HepG2 (cell line): ENCODE data around the gene SCARB2. TPM values are rescaled to one million over a fixed set of nuclear protein-coding genes. Genes with fewer than 3 reads are reported as not detected.
A peak's percentile ranks its signal among the peaks of the same experiment; 100 is the strongest.

Experiments
- ATAD3A ChIP-seq: sonication (generic); formaldehyde crosslinking; IDR thresholded peaks from 2 replicates; pipeline ENCODE4 v1.4.0; 2020; ENCODE audit warnings: missing genetic modification reagents
- ATF1 ChIP-seq: IDR thresholded peaks from 2 replicates; pipeline ENCODE4 v1.6.1; 2016; ENCODE audit warnings: mild to moderate bottlenecking, control low read depth
- BRCA1 ChIP-seq: sonication (generic); formaldehyde crosslinking; IDR thresholded peaks from 2 replicates; pipeline ENCODE4 v1.4.0; 2020; ENCODE audit warnings: missing genetic modification reagents
- ELF3 ChIP-seq: IDR thresholded peaks from 2 replicates; pipeline ENCODE4 v1.6.1; 2016; ENCODE audit warnings: missing genetic modification reagents, missing compliant biosample characterization
- HNF4A ChIP-seq: sonication (generic); formaldehyde crosslinking; IDR thresholded peaks from 2 replicates; pipeline ENCODE4 v1.4.0; 2020; ENCODE audit warnings: missing genetic modification reagents
- MTA1 ChIP-seq: sonication (generic); formaldehyde crosslinking; IDR thresholded peaks from 2 replicates; pipeline ENCODE4 v1.4.0; 2020; ENCODE audit warnings: missing genetic modification reagents, mild to moderate bottlenecking, borderline replicate concordance
- NR2C2 ChIP-seq: sonication (generic); formaldehyde crosslinking; IDR thresholded peaks from 2 replicates; pipeline ENCODE4 v1.4.0; 2020; ENCODE audit warnings: missing genetic modification reagents, mild to moderate bottlenecking, moderate library complexity, borderline replicate concordance
- RXRB ChIP-seq: IDR thresholded peaks from 2 replicates; pipeline ENCODE4 v1.6.1; 2016; ENCODE audit warnings: borderline replicate concordance, missing genetic modification reagents, missing compliant biosample characterization
- SMAD1 ChIP-seq: sonication (generic); formaldehyde crosslinking; IDR thresholded peaks from 2 replicates; pipeline ENCODE4 v1.4.0; 2020; ENCODE audit warnings: missing genetic modification reagents, low read depth, mild to moderate bottlenecking, borderline replicate concordance
- SOX5 ChIP-seq: IDR thresholded peaks from 2 replicates; pipeline ENCODE4 v1.6.1; 2016; ENCODE audit warnings: borderline replicate concordance
- XRCC5 ChIP-seq: fragments of 200-400 bp; formaldehyde crosslinking; optimal IDR thresholded peaks from 2 replicates; pipeline ENCODE3; 2017; ENCODE audit warnings: mild to moderate bottlenecking, low read length
- ZBTB37 ChIP-seq: sonication (generic); formaldehyde crosslinking; IDR thresholded peaks from 2 replicates; pipeline ENCODE4 v1.4.0; 2020; ENCODE audit warnings: mild to moderate bottlenecking, missing genetic modification reagents
- ZC3H13 ChIP-seq: sonication (generic); formaldehyde crosslinking; IDR thresholded peaks from 2 replicates; pipeline ENCODE4 v1.8.1; 2023; ENCODE audit warnings: mild to moderate bottlenecking, missing genetic modification reagents, moderate library complexity
- ZFP41 ChIP-seq: sonication (generic); formaldehyde crosslinking; IDR thresholded peaks from 2 replicates; pipeline ENCODE4 v1.4.0; 2020; ENCODE audit warnings: mild to moderate bottlenecking, missing genetic modification reagents, borderline replicate concordance
- ZFP91 ChIP-seq: sonication (generic); formaldehyde crosslinking; IDR thresholded peaks from 2 replicates; pipeline ENCODE4 v1.9.0; 2022; ENCODE audit warnings: missing genetic modification reagents, mild to moderate bottlenecking, borderline replicate concordance
- ZNF205 ChIP-seq: IDR thresholded peaks from 2 replicates; pipeline ENCODE4 v1.6.1; 2018; ENCODE audit warnings: missing biosample characterization, missing genetic modification reagents
- ZNF234 ChIP-seq: sonication (generic); formaldehyde crosslinking; conservative IDR thresholded peaks from 2 replicates; pipeline ENCODE4 v1.5.1; 2020; ENCODE audit warnings: mild to moderate bottlenecking, missing genetic modification reagents
- ZNF557 ChIP-seq: sonication (generic); formaldehyde crosslinking; IDR thresholded peaks from 2 replicates; pipeline ENCODE4 v1.4.0; 2020; ENCODE audit warnings: missing genetic modification reagents
- ZNF639 ChIP-seq: conservative IDR thresholded peaks from 2 replicates; pipeline ENCODE4 v1.6.1; 2018; ENCODE audit warnings: missing genetic modification reagents
- polyA plus RNA-seq, 8 experiments: library from polyadenylated mRNA; depleted of rRNA in 3 of 8; stranded (reverse) in 7 of 8; unstranded in 1 of 8; fragments of >200 nt; fragmentation: Illumina TruSeq in 4 of 8; extraction: Trizol in 4 of 8; gene quantifications; 2 replicates each; pipeline versions ENCODE4 v1.2.1 to v1.2.3, GENCODE V29; 2011 to 2016; ENCODE audit warnings: low read depth in 4 of 8, missing spikeins in 1 of 8, mixed read lengths in 1 of 8; ENCODE audit not compliant: insufficient read depth in 1 of 8
- total RNA-seq, 5 experiments: library from RNA; depleted of rRNA; stranded (reverse); fragments of >200 nt; fragmentation: Illumina TruSeq; extraction: Trizol; gene quantifications; 2 replicates each; pipeline ENCODE4 v1.2.3, GENCODE V29; 2016; ENCODE audit warnings: low read depth in 1 of 5
- TF ChIP-seq, protein P1 (sequence below): sonication (generic); formaldehyde crosslinking; IDR thresholded peaks from 2 replicates; pipeline ENCODE4 v1.4.0; 2020; ENCODE audit warnings: mild to moderate bottlenecking, missing genetic modification reagents
- TF ChIP-seq, protein P2 (sequence below): sonication (generic); formaldehyde crosslinking; IDR thresholded peaks from 2 replicates; pipeline ENCODE4 v1.4.0; 2020; ENCODE audit warnings: missing genetic modification reagents
- TF ChIP-seq, protein P3 (sequence below): sonication (generic); formaldehyde crosslinking; conservative IDR thresholded peaks from 2 replicates; pipeline ENCODE4 v1.8.0; 2022; ENCODE audit warnings: mild to moderate bottlenecking, moderate library complexity, missing genetic modification reagents

Gene SCARB2
- total and polyA plus RNA-seq, 2 of the 13 experiments (the other 11 are each of a cell fraction or from before 2014, with no cell fraction given): 40.6 to 43.4 TPM

- no peak for TF ChIP-seq ZBTB37 (CRISPR knock-in tag)
- no peak for TF ChIP-seq ZNF639 (CRISPR knock-in tag)
- TF ChIP-seq HNF4A (CRISPR knock-in tag): peak; percentile 98
- TF ChIP-seq, protein P1, sequence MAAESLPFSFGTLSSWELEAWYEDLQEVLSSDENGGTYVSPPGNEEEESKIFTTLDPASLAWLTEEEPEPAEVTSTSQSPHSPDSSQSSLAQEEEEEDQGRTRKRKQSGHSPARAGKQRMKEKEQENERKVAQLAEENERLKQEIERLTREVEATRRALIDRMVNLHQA: no peak
- TF ChIP-seq NR2C2: peak; percentile 90
- TF ChIP-seq MTA1 (CRISPR knock-in tag): 0 out of 2 replicates have a peak, but pooled peaks have one; percentile 38
- no peak for TF ChIP-seq SMAD1 (CRISPR knock-in tag)
- TF ChIP-seq ZNF205: peak; percentile 98
- peak; percentile 69 for TF ChIP-seq XRCC5
- peak; percentile 63 for TF ChIP-seq RXRB
- TF ChIP-seq ZNF557 (CRISPR knock-in tag): no peak
- TF ChIP-seq, protein P2, sequence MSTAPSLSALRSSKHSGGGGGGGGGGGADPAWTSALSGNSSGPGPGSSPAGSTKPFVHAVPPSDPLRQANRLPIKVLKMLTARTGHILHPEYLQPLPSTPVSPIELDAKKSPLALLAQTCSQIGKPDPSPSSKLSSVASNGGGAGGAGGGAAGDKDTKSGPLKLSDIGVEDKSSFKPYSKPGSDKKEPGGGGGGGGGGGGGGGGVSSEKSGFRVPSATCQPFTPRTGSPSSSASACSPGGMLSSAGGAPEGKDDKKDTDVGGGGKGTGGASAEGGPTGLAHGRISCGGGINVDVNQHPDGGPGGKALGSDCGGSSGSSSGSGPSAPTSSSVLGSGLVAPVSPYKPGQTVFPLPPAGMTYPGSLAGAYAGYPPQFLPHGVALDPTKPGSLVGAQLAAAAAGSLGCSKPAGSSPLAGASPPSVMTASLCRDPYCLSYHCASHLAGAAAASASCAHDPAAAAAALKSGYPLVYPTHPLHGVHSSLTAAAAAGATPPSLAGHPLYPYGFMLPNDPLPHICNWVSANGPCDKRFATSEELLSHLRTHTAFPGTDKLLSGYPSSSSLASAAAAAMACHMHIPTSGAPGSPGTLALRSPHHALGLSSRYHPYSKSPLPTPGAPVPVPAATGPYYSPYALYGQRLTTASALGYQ (CRISPR knock-in tag): no peak
- TF ChIP-seq ZNF234: no peak
- TF ChIP-seq, protein P3, sequence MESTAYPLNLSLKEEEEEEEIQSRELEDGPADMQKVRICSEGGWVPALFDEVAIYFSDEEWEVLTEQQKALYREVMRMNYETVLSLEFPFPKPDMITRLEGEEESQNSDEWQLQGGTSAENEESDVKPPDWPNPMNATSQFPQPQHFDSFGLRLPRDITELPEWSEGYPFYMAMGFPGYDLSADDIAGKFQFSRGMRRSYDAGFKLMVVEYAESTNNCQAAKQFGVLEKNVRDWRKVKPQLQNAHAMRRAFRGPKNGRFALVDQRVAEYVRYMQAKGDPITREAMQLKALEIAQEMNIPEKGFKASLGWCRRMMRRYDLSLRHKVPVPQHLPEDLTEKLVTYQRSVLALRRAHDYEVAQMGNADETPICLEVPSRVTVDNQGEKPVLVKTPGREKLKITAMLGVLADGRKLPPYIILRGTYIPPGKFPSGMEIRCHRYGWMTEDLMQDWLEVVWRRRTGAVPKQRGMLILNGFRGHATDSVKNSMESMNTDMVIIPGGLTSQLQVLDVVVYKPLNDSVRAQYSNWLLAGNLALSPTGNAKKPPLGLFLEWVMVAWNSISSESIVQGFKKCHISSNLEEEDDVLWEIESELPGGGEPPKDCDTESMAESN: no peak
- TF ChIP-seq SOX5 (CRISPR knock-in tag): peak; percentile 55
- no peak for TF ChIP-seq ZC3H13 (CRISPR knock-in tag)
- no peak for TF ChIP-seq BRCA1 (CRISPR knock-in tag)
- TF ChIP-seq ZFP41 (CRISPR knock-in tag): no peak
- peak; percentile 94 for TF ChIP-seq ELF3 (CRISPR knock-in tag)
- no peak for TF ChIP-seq ZFP91 (CRISPR knock-in tag)
- no peak for TF ChIP-seq ATAD3A (CRISPR knock-in tag)
- no peak for TF ChIP-seq ATF1 (CRISPR knock-in tag)
Measured at GRCh38 chr4:76200771-76201231, 12.8 kb downstream of the SCARB2 start (continued).
